GM20000 (cell line): ENCODE measurements around the gene JHY.

Experiments
- DNase-seq: peaks from one replicate; pipeline ENCODE4 v3.0.0; 2012; ENCODE audit warnings: low spot score
- CTCF ChIP-seq: IDR thresholded peaks from 2 replicates; pipeline ENCODE4 v1.5.1; 2012; ENCODE audit warnings: mild to moderate bottlenecking, control low read depth; ENCODE audit errors: extremely low read depth, missing control alignments

Gene JHY

GRCh38 chr11:122995526-122995925 lies 113.0 kb downstream of the JHY start:
- no peak for DNase-seq
- no peak for TF ChIP-seq CTCF

DNA sequence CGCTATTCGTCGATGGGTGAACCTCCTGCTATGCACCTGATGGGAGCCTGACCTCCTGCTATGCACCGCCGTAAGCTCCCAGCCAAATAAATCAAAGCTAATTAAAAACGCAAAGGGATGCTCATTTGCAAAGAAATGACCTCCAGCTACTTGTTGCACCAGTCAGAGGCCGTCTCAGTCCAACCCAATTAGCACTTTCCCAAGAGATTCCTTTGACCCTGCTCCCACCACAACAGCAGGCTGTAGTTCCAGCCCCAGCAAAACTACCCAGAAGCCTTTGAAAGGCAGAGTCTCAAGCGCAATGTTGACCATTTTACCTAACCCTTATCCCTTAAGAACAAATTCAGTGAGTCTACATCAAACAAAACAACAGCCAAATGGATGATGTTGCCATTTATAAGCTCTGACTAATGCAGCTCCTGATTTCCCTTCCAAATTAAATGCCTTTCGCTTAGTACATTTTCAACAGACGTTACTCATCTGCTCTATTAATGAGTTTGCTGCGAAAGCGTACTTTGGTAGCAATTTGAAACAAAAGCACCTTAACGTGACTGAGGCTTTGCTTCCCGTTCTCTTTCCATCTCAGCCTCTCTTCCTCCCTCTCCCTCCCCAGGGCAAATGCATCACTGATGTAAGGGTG lies 116.3 kb downstream of the JHY start:
- DNase-seq: no peak

DNA sequence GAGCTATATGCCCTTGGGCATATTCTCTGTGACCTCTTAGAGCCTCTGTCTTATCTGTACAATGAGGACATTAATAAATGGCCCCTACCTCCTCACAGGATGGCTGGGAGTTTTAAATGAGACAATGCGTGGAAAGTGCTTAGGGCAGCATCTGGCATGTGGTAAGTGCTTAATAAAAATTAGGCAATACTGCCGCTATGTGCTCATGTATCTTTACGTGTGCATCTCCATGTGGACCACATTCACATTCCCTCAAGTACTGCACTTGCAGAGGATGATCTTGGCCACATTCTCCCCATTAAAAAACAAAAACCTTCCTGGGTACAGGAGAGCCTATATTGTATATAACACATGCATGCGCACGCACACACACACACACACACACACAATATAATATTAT lies 118.2 kb downstream of the JHY start:
- DNase-seq: no peak
- no peak for TF ChIP-seq CTCF

More for the DNA sequence above, 116.3 kb downstream of the JHY start:
- no peak for TF ChIP-seq CTCF

GRCh38 chr11:123006860-123007542 lies 124.4 kb downstream of the JHY start:
- DNase-seq: no peak
- TF ChIP-seq CTCF: no peak
